Kidney capillary endothelial cell (primary cell): Measurements from ENCODE around the gene SLC13A3.
A peak's percentile ranks its signal among the peaks of the same experiment; 100 is the strongest.
"Not testable (repeated sequence)": the region's sequence is repeated elsewhere in the genome, so short reads cannot be mapped to it uniquely, and the experiment has no call there.

Experiments used
- DNase-seq: peaks from one replicate; pipeline ENCODE4 v3.0.0-alpha.2; 2018; ENCODE audit warnings: low spot score

The SLC13A3 gene

DNA sequence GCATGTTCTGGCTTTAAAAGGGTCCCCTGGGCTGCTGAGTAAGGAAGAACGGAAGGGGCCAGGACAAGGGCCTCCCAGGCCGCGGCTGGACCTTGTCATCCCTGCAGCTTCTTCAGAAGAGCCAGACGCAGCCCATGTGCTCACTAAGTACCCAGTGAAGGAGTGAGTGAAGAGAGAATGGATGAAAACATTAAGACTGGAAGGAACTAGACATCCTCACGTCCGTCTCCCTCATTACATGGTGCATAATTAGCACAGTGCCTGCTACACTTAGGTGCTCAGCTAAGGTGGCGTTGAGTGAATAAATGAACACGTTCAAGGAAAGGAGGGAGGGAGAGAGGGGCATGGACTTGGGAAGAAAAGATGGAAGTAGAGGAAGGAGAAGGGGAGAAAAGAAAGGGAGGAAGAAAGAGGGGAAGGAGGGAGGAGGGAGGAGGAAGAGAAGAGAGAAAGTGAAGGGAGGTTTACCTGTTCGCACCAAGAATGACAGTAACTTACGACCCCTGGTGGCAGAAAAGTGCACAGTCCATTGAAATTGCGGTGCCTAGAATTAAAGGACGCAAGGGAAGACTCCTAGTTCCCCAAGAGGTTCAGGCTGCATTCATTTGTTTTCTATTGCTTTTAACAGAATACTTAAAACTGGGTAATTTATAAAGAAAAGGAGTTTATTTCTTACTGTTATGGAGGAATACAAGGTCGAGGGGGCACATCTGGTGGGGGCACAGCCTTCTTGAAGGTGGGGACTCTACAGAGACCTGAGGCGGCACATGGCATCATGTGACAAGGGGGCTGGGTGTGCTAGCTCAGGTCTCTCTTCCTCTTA is 30.0 kb upstream of the SLC13A3 start:
- DNase-seq: peak; percentile 33

DNA sequence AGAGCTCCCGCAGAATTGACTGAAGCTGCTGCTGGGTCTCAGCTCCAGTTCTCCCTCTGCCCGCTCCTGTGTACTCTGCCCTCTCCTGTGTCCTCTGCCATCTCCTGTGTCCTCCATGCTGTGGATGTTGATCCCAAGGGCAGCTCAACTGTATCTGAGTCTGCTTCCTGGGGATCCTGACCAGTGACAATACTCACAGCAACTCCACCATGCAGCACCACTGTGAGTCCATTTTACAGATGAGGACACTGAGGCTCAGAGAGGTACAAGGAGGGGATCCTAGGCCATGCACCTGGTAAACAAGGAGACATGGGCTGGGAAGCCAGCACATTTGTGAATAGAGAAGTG is 29.4 kb upstream of the SLC13A3 start:
- no peak for DNase-seq

DNA sequence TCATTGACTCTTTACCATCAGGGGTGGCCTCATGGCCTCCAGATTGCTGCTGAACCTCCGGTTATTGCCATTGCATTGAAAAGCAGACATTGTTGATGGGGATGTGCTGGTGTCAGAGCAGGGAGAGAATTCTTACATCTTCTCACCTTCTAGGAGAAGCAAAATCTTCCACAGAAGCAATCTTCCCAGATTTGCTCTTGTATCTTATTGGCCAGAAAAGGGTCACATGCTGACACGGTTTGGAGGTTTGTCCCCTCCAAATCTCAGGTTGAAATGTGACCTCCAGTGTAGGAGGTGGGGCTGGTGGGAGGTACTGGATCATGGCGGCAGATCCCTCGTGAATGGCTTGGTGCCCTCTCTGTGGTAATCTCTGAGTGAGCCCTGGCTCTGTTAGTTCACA is 27.3 kb upstream of the SLC13A3 start:
- DNase-seq: no peak

DNA sequence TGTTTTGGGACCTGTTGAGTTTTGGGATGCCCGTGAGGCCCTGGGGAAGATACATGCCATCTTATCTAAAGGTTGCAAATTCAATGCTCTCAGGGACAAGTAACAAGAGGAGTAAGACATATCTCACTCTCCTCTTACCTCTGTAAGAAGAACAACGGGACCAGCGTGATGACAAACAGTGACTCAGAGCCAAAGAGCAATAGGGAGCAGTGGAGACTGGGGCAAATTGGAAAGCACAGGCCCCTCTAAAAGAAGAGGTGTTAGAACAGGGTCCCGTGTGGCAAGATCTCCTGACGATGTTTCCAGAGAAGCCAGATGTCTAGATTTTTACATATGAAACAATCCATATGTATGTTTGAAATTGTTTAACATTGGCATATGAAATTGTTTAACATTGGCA is 26.3 kb upstream of the SLC13A3 start:
- no peak for DNase-seq

DNA sequence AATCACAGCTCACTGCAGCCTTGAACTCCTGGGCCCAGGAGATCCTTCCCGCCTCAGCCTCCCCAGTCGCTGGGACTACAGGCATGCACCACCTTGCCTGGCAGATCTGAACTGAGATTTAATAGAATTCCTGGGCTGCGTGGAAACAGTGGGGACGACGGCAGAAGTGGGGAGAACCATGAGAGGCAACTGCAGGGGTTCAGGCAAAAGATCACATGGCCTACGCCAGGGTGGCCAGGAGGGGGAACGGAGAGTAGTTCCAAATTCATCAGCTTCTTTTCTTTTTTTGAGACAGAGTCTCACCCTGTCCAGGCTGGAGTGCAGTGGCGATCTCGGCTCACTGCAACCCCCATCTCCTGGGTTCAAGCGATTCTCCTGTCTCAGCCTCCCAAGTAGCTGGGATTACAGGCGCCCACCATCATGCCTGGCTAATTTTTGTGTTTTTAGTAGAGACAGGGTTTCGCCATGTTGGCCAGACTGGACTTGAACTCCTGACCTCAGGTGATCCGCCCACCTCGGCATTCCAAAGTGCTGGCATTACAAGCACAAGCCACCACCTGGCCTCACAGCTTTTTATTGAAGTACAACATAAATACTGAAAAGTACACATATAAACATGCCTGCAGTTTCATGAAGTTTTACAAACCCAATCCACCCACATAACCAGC is 25.5 kb upstream of the SLC13A3 start:
- DNase-seq: not testable (repeated sequence)

DNA sequence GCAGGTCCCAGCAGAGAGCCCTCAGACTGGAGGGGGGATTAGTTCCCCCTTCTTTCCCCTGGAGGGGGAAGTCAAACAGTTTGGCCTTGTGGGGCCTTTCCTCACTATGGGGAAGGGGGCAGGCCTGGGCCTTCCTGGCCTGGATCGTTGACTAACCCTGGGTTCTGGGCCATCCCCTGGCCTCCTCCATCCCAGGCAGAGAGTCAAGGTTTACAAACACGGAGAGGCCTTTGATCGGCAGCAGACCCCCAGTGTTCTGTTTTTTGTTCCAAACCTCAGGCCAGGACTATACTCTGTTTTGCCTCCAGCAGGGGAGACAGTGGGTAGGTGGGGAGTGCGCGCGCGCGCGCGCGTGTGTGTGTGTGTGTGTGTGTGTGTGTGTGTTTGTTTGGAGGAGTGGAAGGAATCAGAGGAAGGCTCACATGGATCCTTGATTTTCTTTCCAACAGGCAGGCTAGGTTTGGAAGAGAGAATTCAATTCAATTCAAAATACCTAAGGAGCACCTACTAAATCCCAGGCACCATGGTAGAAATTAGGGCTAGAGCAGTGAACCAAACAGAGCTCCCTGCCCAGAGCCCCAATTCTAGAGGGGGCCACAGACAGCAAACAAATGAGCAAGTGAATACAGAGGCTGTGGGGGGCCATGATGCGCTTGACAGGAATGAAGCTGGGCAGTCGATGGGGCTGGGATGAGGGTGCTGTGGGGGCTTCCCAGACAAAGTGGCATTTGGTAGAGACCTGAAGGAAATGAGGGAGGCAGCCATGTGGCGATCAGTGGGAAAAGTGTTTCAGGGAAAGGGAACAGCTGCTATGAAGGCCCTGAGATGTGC is 23.2 kb upstream of the SLC13A3 start:
- DNase-seq: no peak

DNA sequence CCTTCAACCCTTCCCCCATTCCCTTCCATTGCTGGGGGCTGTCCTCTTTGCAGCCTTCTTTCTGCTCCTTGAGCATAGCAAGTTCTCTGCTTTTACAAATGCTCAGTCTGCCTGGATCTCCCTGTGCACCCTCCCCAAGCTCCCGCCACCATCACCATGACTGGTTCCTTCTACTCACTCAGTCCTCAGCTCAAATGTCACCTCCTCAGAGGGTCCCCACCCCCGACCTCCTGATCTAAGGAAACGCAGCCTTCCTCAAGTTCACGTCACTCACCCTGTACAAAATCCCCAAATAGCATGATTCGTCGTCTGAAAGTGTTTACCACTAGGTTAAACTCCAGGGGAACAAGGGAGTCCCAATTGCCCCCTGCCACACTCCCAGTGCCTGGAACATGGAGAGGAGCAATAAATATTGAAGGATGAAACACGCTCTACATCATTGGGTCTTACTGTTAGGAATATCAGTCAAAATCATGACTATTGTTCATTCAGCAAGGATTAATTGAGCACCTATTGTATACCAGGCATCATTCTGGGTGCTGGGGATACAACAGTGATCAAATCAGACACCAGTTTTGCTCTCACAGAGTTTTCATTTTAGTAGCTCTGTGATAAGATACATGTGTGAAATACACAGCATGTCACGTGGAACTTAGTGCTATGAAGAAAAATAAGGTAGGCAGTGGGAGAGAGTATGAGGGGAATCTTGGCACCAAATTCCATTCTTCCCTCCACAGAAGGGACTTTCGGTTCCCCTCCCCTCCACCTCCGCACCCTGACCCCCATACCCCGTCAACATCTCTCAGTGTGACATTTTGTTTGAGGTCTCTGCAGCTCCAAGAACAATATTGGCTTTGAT is 22.4 kb upstream of the SLC13A3 start:
- no peak for DNase-seq

DNA sequence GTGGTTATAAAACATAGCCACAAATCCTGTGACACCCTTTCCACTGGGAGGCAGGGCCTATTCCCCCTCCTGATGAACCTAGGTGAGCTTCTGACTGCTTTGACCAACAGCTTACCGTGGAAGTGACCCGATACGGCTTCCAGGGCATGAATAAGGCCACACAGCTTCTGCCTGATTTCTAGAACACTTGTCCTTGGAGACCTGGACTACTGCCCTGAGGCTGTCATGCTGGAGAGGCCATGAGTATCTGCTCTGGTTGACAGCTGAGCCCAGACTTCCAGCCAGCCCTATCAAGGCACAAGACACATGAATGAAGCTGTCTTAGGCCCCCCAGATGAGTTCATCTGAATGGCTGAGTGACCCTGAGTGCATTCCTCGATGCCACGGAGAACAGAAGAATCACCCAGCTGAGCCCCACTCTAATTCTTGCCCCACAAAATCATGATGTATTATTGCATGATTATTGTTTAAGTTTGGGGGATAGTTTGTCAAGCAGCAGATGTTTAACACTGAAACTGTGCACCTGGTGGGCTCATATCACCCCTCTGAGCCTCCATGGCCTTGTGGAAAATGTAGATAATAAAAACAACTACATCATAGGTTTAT is 21.4 kb upstream of the SLC13A3 start:
- no peak for DNase-seq

DNA sequence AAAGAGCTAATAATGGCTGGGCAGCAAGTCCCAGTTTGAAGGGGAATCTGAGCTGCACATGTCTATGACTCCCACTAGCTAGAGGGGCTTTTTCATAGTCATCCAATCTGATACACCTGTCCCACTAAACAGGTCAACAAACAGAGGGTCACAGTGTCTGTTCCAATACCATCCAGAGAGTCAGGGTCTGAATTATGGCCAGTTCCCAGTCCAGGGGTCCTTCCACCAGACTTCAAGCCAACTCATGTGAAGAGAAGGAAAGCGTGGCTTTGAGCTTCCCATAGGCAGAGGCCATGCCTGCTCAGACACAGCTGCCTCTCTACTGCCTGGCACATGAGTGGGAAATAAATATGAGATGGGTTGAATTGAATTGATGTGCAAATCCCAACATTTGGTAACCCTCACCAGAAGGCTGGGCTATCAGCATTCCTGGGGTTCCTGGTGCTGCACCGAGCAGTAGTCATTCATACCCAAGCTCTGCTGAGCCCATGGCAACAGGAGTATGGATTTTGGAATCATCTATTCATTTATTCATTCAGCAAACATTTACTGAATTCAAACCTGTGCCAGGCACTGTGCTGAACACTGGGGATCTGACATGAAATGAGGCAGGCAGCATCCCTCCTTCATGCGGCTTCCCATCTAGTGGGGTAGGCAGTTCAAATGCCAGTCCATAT is 20.7 kb upstream of the SLC13A3 start:
- no peak for DNase-seq

DNA sequence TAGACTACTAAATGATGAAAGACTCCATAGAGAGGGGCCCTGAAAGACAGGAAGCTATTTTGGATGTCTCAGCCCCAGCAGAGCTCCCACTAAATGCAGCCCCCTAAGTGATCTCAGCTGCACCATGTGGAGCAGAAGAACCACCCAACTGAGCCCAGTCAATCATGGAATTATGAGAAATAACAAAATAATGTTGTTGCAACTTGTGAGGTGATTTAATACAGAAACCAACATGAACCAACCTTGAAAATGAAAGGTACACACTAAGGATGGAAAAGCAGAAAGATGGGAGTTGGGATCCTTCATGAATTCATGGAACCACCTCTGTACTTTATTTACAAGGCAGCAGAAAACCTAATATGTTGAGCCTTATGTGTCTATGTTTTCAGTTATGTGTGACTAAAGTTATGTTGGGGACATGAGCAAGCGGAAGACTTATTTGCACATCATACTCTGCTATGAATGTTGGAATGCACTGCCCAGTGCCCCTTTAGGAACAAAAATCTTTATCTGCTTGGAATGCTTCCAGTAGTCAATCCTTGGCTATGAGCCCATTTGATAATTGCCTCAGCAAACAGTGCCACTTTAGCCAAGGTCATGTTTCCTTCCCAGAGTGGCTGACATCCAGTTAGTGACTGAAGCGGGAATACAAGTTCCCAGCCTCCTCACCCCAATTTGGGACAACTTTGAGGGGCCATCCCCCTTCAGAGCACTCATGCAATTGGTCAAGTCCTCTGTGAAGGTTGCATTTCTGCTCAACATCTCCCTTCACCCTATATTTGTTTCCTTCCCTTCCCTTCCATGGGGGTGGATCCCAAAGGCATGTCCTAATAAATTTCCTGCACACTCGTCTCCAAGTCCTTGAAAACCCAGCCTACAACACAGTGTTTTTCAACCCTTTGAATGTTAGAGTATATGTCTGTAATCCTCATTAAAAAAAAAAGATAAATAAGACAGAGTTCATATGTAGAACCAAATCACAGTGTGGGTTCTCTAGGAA is 19.6 kb upstream of the SLC13A3 start:
- DNase-seq: no peak

DNA sequence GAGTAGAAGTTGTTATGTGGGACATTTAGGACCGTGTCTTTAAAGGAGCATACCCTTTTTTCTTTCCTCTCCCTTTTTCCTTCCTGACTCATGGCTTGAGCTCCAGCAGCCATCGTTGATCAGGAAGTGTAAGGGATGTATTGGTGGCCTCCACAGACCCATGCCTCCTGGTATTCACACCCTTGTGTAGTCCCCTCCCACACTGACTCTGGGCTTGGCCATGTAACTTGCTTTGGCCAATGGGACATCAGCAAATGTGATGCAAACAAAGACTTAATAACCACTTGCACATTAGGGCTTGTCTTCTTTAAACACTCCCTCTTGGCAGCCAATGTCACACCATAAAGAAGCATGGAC is 18.9 kb upstream of the SLC13A3 start:
- no peak for DNase-seq

DNA sequence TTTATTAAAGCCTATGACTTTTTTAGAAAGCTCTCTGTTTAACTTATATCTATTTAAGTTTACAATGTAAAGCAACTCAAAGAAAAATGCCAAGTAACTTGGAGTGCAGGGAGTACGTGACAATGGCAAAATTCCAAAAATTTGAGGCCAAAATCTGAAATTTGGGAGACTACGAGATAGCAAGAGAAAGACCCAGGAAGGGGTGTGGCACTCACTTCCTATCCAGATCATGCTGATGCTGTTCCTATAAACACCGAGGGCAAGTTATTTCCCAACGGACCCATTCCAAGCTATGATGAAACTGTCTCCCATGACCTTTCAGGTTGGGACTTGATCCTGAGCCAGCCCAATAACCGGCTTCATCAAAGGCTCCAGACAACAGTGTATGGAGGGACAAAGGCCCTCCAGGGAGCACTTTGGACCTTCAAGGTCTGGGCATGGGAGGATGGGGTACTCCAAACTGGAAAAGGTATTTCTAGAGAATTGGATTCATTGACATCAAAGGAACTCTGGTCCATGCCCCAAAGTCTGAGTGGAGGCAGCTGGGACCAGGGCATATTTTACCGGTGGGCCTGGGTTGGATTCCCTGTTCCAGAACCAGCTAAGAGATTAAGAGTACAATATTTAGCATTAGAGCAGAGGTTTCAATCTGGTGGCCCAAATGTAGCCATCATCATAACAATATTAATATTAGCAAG is 15.7 kb upstream of the SLC13A3 start:
- DNase-seq: no peak

DNA sequence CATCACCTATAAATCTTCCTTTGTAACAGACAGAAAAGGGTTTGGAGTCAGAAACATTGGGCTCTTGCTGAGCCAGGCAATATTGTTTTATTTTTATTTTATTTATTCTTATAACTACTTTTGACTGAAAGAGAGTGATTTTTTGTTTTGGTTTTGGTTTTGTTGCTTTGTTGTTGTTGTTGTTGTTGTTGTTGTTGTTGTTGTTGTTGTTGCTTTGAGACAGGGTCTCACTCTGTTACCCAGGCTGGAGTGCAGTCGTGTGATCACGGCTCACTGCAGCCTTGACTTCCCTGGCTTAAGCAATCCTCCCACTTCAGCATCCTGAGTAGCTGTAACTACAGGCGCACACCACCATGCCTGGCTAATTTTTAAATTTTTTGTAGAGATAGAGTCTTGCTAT is 15.0 kb upstream of the SLC13A3 start:
- no peak for DNase-seq

DNA sequence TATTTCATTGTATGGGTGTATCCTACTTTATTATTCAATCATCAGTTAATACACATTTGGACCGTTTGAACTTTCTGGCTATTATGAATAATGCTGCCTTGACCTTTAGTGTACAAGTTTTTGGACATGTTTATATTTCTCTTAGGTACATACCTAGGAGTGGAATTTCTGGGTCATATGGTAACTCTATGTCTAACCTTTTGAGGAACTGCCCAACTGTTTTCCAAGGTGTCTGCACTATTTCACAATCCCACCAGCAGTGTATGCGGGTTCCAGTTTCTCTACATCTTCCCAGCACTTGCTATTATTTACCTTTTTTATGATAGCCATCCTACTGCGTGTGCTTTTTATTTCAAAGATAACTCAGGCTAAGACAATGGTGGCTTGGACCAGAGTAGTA is 14.3 kb upstream of the SLC13A3 start:
- DNase-seq: no peak

DNA sequence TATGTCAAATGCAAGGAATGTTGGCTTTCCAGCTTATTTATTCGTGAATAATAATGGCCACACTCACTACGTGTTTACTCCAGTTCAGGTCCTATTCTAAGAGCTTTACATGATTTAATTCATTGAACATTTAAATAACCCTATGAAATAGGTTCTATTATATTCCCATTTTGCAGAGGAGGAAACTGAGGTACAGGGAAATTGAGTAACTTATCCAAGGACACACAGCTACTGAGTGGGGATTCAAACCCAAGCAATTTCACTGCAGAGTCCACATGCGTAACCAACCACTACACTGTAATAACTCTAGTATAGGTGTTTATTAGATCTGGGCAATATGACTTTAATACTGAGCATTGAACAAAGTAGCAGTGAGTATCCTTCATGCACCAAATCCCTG is 12.3 kb upstream of the SLC13A3 start:
- no peak for DNase-seq

DNA sequence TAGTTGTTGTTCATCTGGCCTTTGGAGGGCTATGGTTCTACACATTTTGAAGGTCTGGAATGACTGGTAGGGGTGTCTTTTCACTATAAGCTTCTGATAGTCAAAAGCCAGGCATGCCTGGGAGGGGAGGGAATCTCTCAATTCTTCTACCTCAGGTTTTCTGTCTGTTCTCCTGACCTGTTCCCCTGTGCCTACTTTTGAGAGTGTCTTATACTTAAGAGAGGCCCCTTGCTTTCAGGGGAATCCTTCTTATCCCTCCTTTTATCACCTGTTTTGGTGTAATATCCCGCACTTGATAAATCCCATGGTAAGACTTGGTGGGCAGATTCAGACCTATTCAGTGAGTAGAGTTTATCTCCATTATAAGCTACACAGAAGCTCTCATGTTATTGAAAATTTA is 10.4 kb upstream of the SLC13A3 start:
- DNase-seq: no peak

DNA sequence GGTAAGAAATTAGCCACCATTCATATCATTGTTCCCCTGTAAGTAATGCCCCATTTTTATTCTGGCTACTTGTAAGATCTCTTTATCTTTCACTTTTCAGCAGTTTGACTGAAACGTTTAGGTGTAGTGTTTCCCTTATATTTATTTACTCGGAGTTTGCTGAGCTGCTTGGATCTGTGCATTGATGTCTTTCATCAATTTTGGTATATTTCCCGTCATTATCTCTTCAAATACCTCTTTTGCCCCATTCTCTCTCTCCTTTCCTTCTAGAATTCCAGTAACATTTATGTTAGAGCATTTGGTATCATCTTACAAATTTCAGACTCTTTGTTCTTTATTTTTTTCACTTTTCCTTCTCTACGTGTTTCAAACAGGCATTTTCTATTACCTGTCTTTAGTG is 9.2 kb upstream of the SLC13A3 start:
- no peak for DNase-seq

DNA sequence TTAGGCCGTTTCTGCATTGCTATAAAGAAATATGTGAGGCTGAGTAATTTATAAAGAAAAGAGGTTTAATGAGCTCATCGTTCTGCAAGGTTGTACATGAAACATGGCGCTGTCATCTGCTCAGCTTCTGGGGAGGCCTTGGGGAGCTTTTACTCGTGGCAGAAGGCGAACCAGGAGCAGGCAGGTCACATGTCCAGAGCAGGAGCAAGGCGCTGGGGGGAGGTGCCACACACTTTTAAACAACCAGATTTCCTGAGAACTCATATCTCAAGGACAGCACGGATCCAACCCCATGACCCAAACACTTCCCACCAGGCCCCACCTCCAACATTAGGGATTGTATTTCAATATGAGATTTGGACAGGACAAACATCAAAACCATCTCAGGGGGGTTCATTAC is 6.4 kb upstream of the SLC13A3 start:
- no peak for DNase-seq

DNA sequence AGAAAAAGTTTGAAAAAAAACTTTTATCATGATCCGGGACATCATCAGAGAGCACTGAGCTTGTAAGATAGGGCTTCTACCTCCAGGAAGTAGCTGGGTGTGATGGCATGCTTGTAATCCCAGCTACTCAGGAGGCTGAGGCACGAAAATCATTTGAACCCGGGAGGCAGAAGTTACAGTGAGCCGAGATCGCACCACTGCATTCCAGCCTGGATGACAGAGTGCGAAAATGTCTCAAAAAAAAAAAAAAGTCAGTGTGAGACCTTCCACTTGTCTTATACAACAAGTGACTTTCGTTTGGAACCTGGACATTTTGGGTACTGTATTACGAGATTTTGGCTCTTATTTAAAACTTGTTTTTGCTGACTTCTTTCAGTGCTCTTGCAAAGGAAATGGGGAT is 5.9 kb upstream of the SLC13A3 start:
- no peak for DNase-seq
